ENCODE measurements around the gene PTPRG. TPM values are rescaled to one million over a fixed set of nuclear protein-coding genes. Genes with fewer than 3 reads are reported as not detected.

The PTPRG gene
- total RNA-seq, 4 donors from 2014 or later, result 33.5 to 56.6 (median 46.9) TPM

GRCh38 chr3:61947456-61947855 is 386.1 kb downstream of the PTPRG start:
- no peak for DNase-seq
- Histone ChIP-seq H3K27me3 (no peaks in the 10 kb centered on the region), H3K4me1 (peaks cover 0 to 14% (median 0%) of the 10 kb centered on the region in 4 donors), H3K36me3 (no peaks in the 10 kb centered on the region), H3K9me3 (no peaks in the 10 kb centered on the region), H3K4me3 (no peak overlapping the region), H3K27ac (no peak overlapping the region)
- TF ChIP-seq CTCF (IDR thresholded peaks at IDR 0.05), result no peak

GRCh38 chr3:61948699-61949305 is 387.4 kb downstream of the PTPRG start:
- H3K4me3 ChIP-seq, result no peak overlapping the region
- no peaks in the 10 kb centered on the region for H3K27me3 ChIP-seq
- no peaks in the 10 kb centered on the region for H3K36me3 ChIP-seq
- no peak overlapping the region for H3K27ac ChIP-seq
- peaks cover 0 to 14% (median 0%) of the 10 kb centered on the region in 4 donors for H3K4me1 ChIP-seq
- DNase-seq, result no peak
- H3K9me3 ChIP-seq, result no peaks in the 10 kb centered on the region
- TF ChIP-seq CTCF (IDR thresholded peaks at IDR 0.05), result no peak
- TF ChIP-seq POLR2A (IDR thresholded peaks at IDR 0.05), result no peak

GRCh38 chr3:61954097-61954540 is 392.7 kb downstream of the PTPRG start:
- Histone ChIP-seq H3K4me1 (no peaks in the 10 kb centered on the region), H3K27ac (no peak overlapping the region), H3K36me3 (no peaks in the 10 kb centered on the region), H3K9me3 (no peaks in the 10 kb centered on the region), H3K4me3 (no peak overlapping the region), H3K27me3 (no peaks in the 10 kb centered on the region)
- TF ChIP-seq POLR2A (IDR thresholded peaks at IDR 0.05), result no peak
- no peak for TF ChIP-seq CTCF (IDR thresholded peaks at IDR 0.05)
- DNase-seq, result no peak

- Histone ChIP-seq H3K4me1 (no peaks in the 10 kb centered on the region), H3K27ac (no peak overlapping the region), H3K36me3 (no peaks in the 10 kb centered on the region), H3K27me3 (no peaks in the 10 kb centered on the region), H3K9me3 (no peaks in the 10 kb centered on the region), H3K4me3 (no peak overlapping the region)
- DNase-seq, result no peak
- TF ChIP-seq CTCF (IDR thresholded peaks at IDR 0.05), result no peak
- no peak for TF ChIP-seq POLR2A (IDR thresholded peaks at IDR 0.05)
These were observed 394.1 kb downstream of the PTPRG start for GRCh38 chr3:61955483-61955882.

- no peak for DNase-seq
- Histone ChIP-seq H3K36me3 (no peaks in the 10 kb centered on the region), H3K27ac (no peak overlapping the region), H3K9me3 (no peaks in the 10 kb centered on the region), H3K4me1 (no peaks in the 10 kb centered on the region), H3K27me3 (no peaks in the 10 kb centered on the region), H3K4me3 (no peak overlapping the region)
- TF ChIP-seq CTCF (IDR thresholded peaks at IDR 0.05) (no peak), POLR2A (IDR thresholded peaks at IDR 0.05) (no peak)
These were observed 394.9 kb downstream of the PTPRG start for GRCh38 chr3:61956236-61956635.

GRCh38 chr3:61957259-61957658 is 395.9 kb downstream of the PTPRG start:
- Histone ChIP-seq H3K36me3 (no peaks in the 10 kb centered on the region), H3K27ac (no peak overlapping the region), H3K9me3 (no peaks in the 10 kb centered on the region), H3K4me1 (no peaks in the 10 kb centered on the region), H3K27me3 (no peaks in the 10 kb centered on the region), H3K4me3 (no peak overlapping the region)
- DNase-seq, result no peak
- TF ChIP-seq POLR2A (IDR thresholded peaks at IDR 0.05) (no peak), CTCF (IDR thresholded peaks at IDR 0.05) (no peak)
